CD4-positive, CD25-positive, alpha-beta regulatory T cell (primary cell): Measurements from ENCODE around the gene CHADL. TPM values are rescaled to one million over a fixed set of nuclear protein-coding genes. Genes with fewer than 3 reads are reported as not detected.

Source experiments
- ATAC-seq, 2 donors: fragments of 150-1000 bp; cut with Tn5 transposase; one replicate each; pipeline ENCODE4 v1.10.0; 2021; ENCODE audit warnings: low read depth in 2 of 2, moderate number of reproducible peaks in 2 of 2, moderate library complexity in 1 of 2
- DNase-seq, 3 donors: peaks; one replicate each; pipeline versions ENCODE4 v3.0.0 to v3.0.0-alpha.2; 2012 to 2022; ENCODE audit warnings: mixed read lengths in 1 of 3
- H3K27ac ChIP-seq: one replicate; pipeline ENCODE4 v1.7.0; 2013; ENCODE audit warnings: mild to moderate bottlenecking, low read length; ENCODE audit not compliant: insufficient read depth, poor library complexity, severe bottlenecking
- H3K27me3 ChIP-seq: one replicate; pipeline ENCODE4 v1.7.0; 2013; ENCODE audit warnings: low read length; ENCODE audit not compliant: control insufficient read depth, insufficient read depth
- H3K36me3 ChIP-seq: one replicate; pipeline ENCODE4 v1.7.0; 2013; ENCODE audit warnings: mild to moderate bottlenecking, low read length, moderate library complexity; ENCODE audit not compliant: control insufficient read depth, insufficient read depth
- H3K4me1 ChIP-seq: 2 replicates; pipeline ENCODE4 v1.7.0; 2013; ENCODE audit warnings: mild to moderate bottlenecking, low read length; ENCODE audit not compliant: insufficient read depth, control insufficient read depth, poor library complexity, severe bottlenecking
- H3K4me3 ChIP-seq: one replicate; pipeline ENCODE4 v1.7.0; 2013; ENCODE audit warnings: low read depth, mild to moderate bottlenecking, low read length, moderate library complexity
- H3K9me3 ChIP-seq, 2 experiments: 1 replicate in 1 of 2; 2 replicates in 1 of 2; pipeline ENCODE4 v1.7.0; 2013; ENCODE audit warnings: low read length in 2 of 2, mild to moderate bottlenecking in 1 of 2, moderate library complexity in 1 of 2; ENCODE audit not compliant: control insufficient read depth in 2 of 2
- H3K27ac Mint-ChIP-seq, 3 donors: one replicate each; pipeline ENCODE4 v1.8.0; 2020 to 2022; ENCODE audit warnings: mild to moderate bottlenecking in 3 of 3, mixed read lengths in 3 of 3, moderate library complexity in 2 of 3
- H3K27me3 Mint-ChIP-seq: one replicate; pipeline ENCODE4 v1.8.0; 2022; ENCODE audit warnings: mild to moderate bottlenecking, mixed read lengths
- H3K36me3 Mint-ChIP-seq: one replicate; pipeline ENCODE4 v1.8.0; 2020; ENCODE audit warnings: mixed read lengths
- H3K4me1 Mint-ChIP-seq, 4 donors: one replicate each; pipeline ENCODE4 v1.8.0; 2020 to 2022; ENCODE audit warnings: mixed read lengths in 4 of 4, mild to moderate bottlenecking in 1 of 4
- H3K4me3 Mint-ChIP-seq, 4 donors: one replicate each; pipeline ENCODE4 v1.8.0; 2020 to 2022; ENCODE audit warnings: mild to moderate bottlenecking in 4 of 4, mixed read lengths in 4 of 4, moderate library complexity in 3 of 4
- H3K9me3 Mint-ChIP-seq, 7 donors: one replicate each; pipeline ENCODE4 v1.8.0; 2020 to 2022; ENCODE audit warnings: mixed read lengths in 7 of 7, mild to moderate bottlenecking in 3 of 7, moderate library complexity in 2 of 7
- polyA plus RNA-seq, 4 donors: library from polyadenylated mRNA; unstranded; fragments of 300-500 nt; fragmentation: Illumina TruSeq; gene quantifications; one replicate each; pipeline ENCODE4 v1.2.3, GENCODE V29; 2021
- total RNA-seq: library from RNA; stranded (reverse); gene quantifications from one replicate; pipeline ENCODE4 v1.2.3, GENCODE V29; 2022

CHADL gene
- total and polyA plus RNA-seq, 5 donors from 2014 or later, result 0.22 to 1.2 (median 0.53) TPM

DNA sequence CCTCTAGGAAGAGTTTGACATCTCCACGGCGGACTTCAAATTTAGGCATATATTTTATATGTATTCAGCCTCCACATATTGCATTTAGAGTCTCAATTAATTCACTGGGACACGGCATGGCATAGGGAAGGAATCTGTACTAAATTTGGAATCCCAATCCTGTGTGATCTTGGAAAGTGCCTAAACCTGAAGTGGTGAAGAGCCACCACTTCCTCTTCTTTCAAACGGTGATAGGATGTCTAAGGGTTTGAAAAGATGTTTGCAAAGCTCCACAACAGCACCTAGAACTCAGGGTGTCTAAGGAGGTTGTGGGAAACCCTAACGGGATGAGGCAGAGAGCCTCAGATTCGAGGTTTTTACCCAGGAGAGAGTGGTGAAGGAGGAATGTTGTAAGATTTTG, 36.7 kb downstream of the CHADL start:
- Mint-ChIP-seq H3K4me1 (peaks cover 0 to 43% (median 21%) of the 10 kb centered on the region in 4 donors), H3K9me3 (peaks cover 0 to 3% (median 0%) of the 10 kb centered on the region in 7 donors), H3K27me3 (peaks cover 11% of the 10 kb centered on the region), H3K4me3 (peak overlapping the region in 2 of 4 donors; percentile 65 to 70), H3K36me3 (no peaks in the 10 kb centered on the region), H3K27ac (no peak overlapping the region)
- Histone ChIP-seq H3K4me3 (no peak overlapping the region), H3K4me1 (peaks cover 14% of the 10 kb centered on the region), H3K9me3 (no peaks in the 10 kb centered on the region), H3K27me3 (peaks cover 2% of the 10 kb centered on the region), H3K36me3 (no peaks in the 10 kb centered on the region), H3K27ac (no peak overlapping the region)
- DNase-seq, result no peak
- ATAC-seq, result no peak

DNA sequence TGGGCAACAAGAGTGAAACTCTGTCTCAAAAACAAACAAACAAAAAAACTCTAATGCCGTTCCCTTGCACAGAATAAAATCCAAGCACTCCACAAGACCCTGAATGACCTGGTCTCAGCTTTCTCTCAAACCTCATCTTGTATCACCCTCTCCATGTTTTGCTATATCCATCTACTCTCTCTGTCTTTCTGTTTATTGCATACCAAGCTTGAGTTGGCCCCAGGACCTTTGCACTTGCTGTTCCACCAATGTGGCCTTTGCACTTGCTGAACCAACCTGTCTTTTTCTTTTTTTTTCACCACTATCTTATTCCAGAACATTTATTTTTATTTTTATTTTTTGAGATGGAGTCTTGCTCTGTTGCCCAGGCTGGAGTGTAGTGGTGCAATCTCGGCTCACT, 37.6 kb downstream of the CHADL start:
- no peak overlapping the region for H3K4me3 Mint-ChIP-seq
- H3K9me3 Mint-ChIP-seq, result peaks cover 0 to 3% (median 0%) of the 10 kb centered on the region in 7 donors

GRCh38 chr22:41201141-41201540, 39.6 kb downstream of the CHADL start:
- no peaks in the 10 kb centered on the region for H3K36me3 ChIP-seq
- DNase-seq (no peak), ATAC-seq (no peak)
- no peaks in the 10 kb centered on the region for H3K9me3 ChIP-seq
- H3K4me3 ChIP-seq, result no peak overlapping the region
- Mint-ChIP-seq H3K27ac (no peak overlapping the region), H3K4me3 (peak overlapping the region in 1 of 4 donors; percentile 47), H3K27me3 (peaks cover 11% of the 10 kb centered on the region), H3K36me3 (no peaks in the 10 kb centered on the region), H3K9me3 (peaks cover 0 to 3% (median 0%) of the 10 kb centered on the region in 7 donors), H3K4me1 (peaks cover 8 to 33% (median 22%) of the 10 kb centered on the region in 4 donors)
- peaks cover 2% of the 10 kb centered on the region for H3K27me3 ChIP-seq
- H3K27ac ChIP-seq, result no peak overlapping the region
- H3K4me1 ChIP-seq, result peaks cover 31% of the 10 kb centered on the region

More for the DNA sequence above, 37.6 kb downstream of the CHADL start:
- H3K36me3 ChIP-seq, result no peaks in the 10 kb centered on the region
- peaks cover 11% of the 10 kb centered on the region for H3K27me3 Mint-ChIP-seq
- no peak overlapping the region for H3K4me3 ChIP-seq
- no peaks in the 10 kb centered on the region for H3K9me3 ChIP-seq
- peaks cover 2% of the 10 kb centered on the region for H3K27me3 ChIP-seq
- H3K4me1 ChIP-seq, result peaks cover 20% of the 10 kb centered on the region
- H3K27ac ChIP-seq, result no peak overlapping the region
- DNase-seq (no peak), ATAC-seq (no peak)
- H3K27ac Mint-ChIP-seq, result no peak overlapping the region
- no peaks in the 10 kb centered on the region for H3K36me3 Mint-ChIP-seq
- H3K4me1 Mint-ChIP-seq, result peaks cover 3 to 41% (median 22%) of the 10 kb centered on the region in 4 donors

- H3K36me3 ChIP-seq, result no peaks in the 10 kb centered on the region
- H3K27ac Mint-ChIP-seq, result peak overlapping the region in 2 of 3 donors; percentile 56 to 58
- ATAC-seq (peak in 1 of 2 donors; percentile 27), DNase-seq (peak; percentile 21 to 56 (median 36))
- peaks cover 0 to 1% (median 0%) of the 10 kb centered on the region in 7 donors for H3K9me3 Mint-ChIP-seq
- H3K4me1 ChIP-seq, result peaks cover 19% of the 10 kb centered on the region
- H3K36me3 Mint-ChIP-seq, result no peaks in the 10 kb centered on the region
- H3K27me3 Mint-ChIP-seq, result peaks cover 13% of the 10 kb centered on the region
- peaks cover 3 to 19% (median 11%) of the 10 kb centered on the region in 4 donors for H3K4me1 Mint-ChIP-seq
- H3K27me3 ChIP-seq, result peaks cover under 1% of the 10 kb centered on the region
- no peaks in the 10 kb centered on the region for H3K9me3 ChIP-seq
- H3K4me3 ChIP-seq, result peak overlapping the region; percentile 86
- no peak overlapping the region for H3K27ac ChIP-seq
- H3K4me3 Mint-ChIP-seq, result peak overlapping the region; percentile 87 to 94 (median 91)
These were observed 42.6 kb downstream of the CHADL start for GRCh38 chr22:41198027-41198580.

GRCh38 chr22:41197038-41197972, 43.4 kb downstream of the CHADL start:
- H3K27ac Mint-ChIP-seq, result peak overlapping the region in 2 of 3 donors; percentile 56 to 58

GRCh38 chr22:41193829-41194228, 46.9 kb downstream of the CHADL start:
- H3K36me3 Mint-ChIP-seq, result no peaks in the 10 kb centered on the region
- peaks cover 3 to 20% (median 11%) of the 10 kb centered on the region in 4 donors for H3K4me1 Mint-ChIP-seq
- H3K4me3 ChIP-seq, result no peak overlapping the region
- H3K4me1 ChIP-seq, result peaks cover 19% of the 10 kb centered on the region
- no peaks in the 10 kb centered on the region for H3K36me3 ChIP-seq
- no peaks in the 10 kb centered on the region for H3K9me3 Mint-ChIP-seq
- peak overlapping the region in 1 of 3 donors; percentile 43 for H3K27ac Mint-ChIP-seq
- no peak overlapping the region for H3K27ac ChIP-seq
- H3K27me3 ChIP-seq, result no peaks in the 10 kb centered on the region
- H3K4me3 Mint-ChIP-seq, result peak overlapping the region in 1 of 4 donors; percentile 36
- DNase-seq (no peak), ATAC-seq (no peak)
- H3K9me3 ChIP-seq, result no peaks in the 10 kb centered on the region
- H3K27me3 Mint-ChIP-seq, result peaks cover 10% of the 10 kb centered on the region

More at GRCh38 chr22:41197038-41197972, 43.4 kb downstream of the CHADL start:
- Histone ChIP-seq H3K9me3 (no peaks in the 10 kb centered on the region), H3K36me3 (no peaks in the 10 kb centered on the region), H3K27ac (no peak overlapping the region), H3K27me3 (no peaks in the 10 kb centered on the region), H3K4me1 (peaks cover 19% of the 10 kb centered on the region), H3K4me3 (peak overlapping the region; percentile 86)
- Mint-ChIP-seq H3K4me3 (peak overlapping the region; percentile 87 to 94 (median 91)), H3K4me1 (peaks cover 3 to 20% (median 11%) of the 10 kb centered on the region in 4 donors), H3K27me3 (peaks cover 16% of the 10 kb centered on the region), H3K9me3 (peaks cover 0 to 1% (median 0%) of the 10 kb centered on the region in 7 donors), H3K36me3 (no peaks in the 10 kb centered on the region)
- DNase-seq (peak; percentile 72 to 80 (median 74)), ATAC-seq (peak; percentile 88 to 89)

DNA sequence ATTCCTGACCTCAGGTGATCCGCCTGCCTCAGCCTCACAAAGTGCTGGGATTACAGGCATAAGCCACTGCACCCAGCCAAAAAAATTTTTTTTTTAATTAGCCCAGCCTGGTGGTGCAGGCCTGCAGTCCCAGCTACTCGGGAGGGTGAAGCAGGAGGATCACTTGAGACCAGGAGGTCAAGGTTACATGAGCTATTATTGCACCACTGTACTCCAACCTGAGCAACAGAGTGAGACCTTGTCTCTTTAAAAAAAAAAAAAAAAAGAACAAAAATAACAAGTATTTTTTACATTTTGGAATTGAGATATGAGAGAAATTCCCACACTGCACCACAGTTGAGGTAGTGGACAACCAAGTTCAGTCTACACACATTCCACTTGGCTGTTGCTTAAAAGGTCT, 49.3 kb downstream of the CHADL start:
- Histone ChIP-seq H3K9me3 (no peaks in the 10 kb centered on the region), H3K36me3 (no peaks in the 10 kb centered on the region), H3K4me1 (no peaks in the 10 kb centered on the region), H3K27me3 (no peaks in the 10 kb centered on the region), H3K4me3 (no peak overlapping the region), H3K27ac (no peak overlapping the region)
- no peak for ATAC-seq
- Mint-ChIP-seq H3K36me3 (no peaks in the 10 kb centered on the region), H3K4me3 (no peak overlapping the region), H3K27ac (no peak overlapping the region), H3K9me3 (no peaks in the 10 kb centered on the region), H3K4me1 (peaks cover 0 to 6% (median under 1%) of the 10 kb centered on the region in 4 donors), H3K27me3 (peaks cover 10% of the 10 kb centered on the region)
- no peak for DNase-seq
